ENCODE data around the gene VAV2.
A peak's percentile ranks its signal among the peaks of the same experiment; 100 is the strongest.

Gene VAV2

DNA sequence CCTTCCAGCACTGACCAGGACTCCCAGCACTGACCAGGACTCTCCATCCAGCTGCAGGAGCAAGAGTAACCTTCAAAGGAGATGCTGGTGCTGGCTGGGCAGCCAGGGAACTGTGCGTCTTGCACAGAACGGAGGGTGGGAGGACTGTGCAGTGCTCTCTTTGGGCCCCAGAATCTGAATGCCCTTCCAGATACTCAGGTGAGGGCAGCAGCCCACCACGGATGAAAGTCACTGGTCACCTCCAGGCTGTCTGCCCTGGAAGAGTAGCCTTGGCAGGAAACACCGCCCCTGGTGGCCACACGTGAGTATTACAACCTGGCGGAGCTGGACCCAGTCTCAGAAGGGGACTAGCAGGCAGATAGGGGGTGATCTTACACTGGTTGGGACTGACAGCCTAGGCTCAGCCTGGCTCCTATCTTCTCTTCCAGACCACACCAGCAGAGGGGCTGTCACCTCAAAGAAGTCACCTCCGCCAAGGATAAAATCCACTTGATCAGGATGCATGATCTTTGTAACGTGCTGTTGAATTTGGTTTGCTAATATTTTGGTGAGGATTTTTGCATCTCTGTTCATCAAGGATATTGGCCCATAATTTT, 249.2 kb downstream of the VAV2 start:
- peak; percentile 48 to 64 for DNase-seq (ENCODE audit: low read depth in 2 of 2)

DNA sequence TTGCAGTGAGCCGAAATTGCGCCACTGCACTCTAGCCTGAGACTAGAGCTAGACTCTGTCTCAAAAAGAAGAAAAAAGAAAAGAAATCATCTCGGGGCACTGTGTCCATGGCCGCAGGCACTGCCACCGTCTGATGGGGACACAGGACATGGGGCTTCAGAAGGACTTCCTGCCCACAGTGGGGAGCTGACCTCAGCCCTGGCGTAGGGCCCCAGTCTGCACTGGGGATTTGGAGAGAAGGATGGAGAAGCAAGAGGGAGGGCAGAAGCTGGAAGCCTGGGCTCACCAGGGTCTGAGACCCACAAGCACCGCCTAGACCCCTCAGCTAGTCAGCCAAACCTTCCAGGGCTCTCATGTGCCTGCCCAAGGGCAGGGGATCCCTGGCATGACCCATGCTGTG, 249.9 kb downstream of the VAV2 start:
- no peak for DNase-seq (ENCODE audit: low read depth in 2 of 2)

- DNase-seq (ENCODE audit: low read depth in 2 of 2), result no peak
These were observed 250.4 kb downstream of the VAV2 start for GRCh38 chr9:133741716-133742115.

GRCh38 chr9:133740911-133741310, 251.2 kb downstream of the VAV2 start:
- DNase-seq (ENCODE audit: low read depth in 2 of 2), result no peak

GRCh38 chr9:133739408-133740280, 252.5 kb downstream of the VAV2 start:
- no peak for DNase-seq (ENCODE audit: low read depth in 2 of 2)

DNA sequence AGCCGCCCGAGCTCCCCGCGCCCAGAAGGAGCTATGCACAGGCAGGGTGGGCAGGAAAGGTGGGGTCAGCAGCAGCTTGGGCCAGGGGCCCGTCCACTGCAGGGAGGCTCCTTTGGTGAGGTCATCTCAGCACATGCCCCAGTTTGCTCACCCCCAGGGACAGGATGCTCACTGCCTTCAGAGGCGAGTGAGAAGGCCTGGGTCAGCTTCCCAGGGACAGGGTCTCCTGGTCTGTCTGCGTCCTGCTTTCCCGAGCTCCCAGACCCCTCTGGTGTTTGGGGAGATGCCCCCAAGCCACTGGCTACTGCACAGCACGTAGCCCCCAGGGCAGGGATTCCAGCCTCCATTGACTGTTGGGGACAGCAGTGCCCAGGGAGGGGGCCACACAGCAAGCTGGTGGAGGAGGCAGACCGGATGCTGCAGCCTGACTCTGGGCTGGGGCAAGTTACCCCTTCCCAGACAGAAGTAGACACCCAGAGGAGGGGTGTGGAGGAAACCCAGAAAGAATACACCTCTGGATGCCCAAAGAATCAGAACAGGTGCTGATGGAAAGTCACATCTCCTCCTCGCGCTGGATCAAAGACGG, 253.4 kb downstream of the VAV2 start:
- no peak for DNase-seq (ENCODE audit: low read depth in 2 of 2)

DNA sequence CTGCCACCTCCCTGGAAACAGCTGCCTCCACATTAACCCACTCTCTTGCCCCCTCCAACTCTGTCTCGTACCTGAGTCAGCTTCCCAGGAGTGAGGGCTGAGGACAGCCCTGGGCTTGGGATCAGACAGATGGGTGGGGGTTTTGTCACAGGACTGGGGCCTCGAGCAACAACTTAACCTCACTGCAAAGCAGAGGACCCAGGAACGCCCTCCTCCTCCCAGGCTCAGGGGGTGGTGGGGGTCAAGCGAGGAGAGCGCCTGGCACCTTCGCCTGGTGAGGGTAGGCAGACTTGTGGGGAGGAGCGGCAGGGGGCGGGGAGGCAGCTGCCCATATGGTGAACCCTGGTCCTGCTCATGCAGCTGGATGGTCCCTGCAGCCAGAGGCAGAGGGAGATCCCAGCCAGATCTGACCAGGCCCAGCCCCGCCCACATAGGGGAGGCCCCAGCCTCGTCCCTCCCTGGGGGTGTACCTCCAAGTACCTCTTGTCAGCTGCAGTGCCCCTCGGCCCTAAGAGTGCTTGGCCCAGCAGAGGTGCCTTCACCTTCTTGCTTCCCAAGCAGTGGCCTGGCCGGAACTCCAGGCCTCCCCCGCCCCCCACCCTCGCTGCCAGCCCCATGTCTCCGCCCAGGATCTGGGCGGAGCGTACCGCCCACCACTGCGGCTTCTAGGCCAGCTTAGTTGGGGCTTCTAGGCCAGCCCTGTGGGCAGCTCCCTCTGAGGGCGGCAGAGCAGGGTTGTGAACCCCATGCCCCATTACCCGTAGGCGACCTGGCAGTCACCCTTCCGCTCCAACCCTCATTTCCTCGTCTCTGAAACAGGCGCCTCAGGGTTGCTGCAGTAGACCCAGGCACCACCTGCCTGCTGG, 254.1 kb downstream of the VAV2 start, which contains the start of gene SARDH:
TSS of gene SARDH (minus strand) at position 579 of the 866 bp plus-strand sequence. CDS start 4,179 bp downstream, outside the sequence.
- no peak for DNase-seq (ENCODE audit: low read depth in 2 of 2)

DNA sequence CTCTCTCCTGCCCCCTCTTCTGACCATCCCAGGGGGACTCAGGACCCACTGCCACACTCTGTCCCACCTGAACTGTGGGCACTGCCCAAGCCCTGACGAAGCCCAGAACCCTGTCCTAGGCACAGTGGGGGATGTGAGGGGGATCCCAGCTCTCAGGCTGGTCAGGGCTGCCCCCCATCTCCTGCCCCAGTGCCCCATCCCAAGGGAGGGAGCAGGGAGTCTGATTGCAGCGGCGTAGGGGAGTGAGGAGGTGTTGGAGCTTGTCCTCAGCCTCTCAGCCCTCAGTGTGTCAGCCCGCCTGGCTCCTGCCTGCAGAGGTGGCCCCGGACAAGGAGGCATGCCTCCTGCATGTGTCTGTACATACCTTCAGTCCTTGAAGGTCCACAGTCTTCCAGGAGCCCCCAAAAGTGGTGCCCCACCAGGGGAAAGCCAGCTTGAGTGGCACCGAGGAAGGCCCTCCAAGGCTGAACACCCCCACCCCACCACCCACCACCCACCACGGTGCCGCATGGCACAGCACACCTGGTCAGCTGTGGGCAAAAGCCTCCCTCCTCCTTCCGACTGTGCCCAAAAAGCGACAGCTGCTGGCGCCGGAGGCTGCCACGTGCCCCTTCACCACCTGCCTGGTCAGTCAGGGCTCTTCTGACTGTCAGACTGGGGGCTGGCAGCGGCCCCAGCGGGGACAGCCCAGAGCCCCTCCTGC, 254.9 kb downstream of the VAV2 start:
- DNase-seq (ENCODE audit: low read depth in 2 of 2), result no peak

DNA sequence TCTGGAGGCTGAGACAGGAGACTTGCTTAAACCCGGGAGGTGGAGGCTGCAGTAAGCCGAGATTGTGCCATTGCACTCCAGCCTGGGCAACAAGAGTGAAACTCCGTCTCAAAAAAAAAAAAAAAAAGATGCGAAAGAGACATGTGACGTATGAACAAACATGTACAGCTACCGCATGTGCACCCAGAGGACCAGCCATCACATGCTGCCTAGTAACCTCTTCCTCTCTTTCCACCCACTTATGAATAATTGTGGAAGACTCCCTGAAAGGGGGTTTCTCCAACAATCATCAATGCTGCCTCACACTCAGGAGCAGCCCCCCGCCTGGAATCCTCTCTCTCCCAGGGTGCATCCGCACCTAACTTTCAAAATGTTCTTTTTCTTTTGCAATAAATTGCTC, 256.2 kb downstream of the VAV2 start:
- no peak for DNase-seq (ENCODE audit: low read depth in 2 of 2)

DNA sequence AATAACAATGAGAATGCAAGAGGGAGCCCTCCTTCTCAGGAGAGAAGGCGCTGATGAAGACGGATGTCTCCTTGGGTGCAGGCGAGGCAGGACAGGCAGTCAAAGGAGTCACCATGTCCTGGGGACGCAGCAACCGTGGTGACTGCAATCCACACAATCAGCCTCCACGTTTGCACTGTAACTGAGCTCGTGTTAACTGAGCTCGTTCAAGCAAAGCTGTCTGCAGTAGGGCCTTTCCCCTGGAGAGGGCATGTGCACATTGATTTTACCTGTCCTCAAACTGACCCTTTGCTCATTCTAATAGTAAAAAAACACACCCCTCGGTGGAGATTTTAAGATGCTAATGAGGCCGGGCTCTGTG, 256.7 kb downstream of the VAV2 start:
- DNase-seq (ENCODE audit: low read depth in 2 of 2), result no peak

- no peak for DNase-seq (ENCODE audit: low read depth in 2 of 2)
These were observed 257.3 kb downstream of the VAV2 start for GRCh38 chr9:133734590-133735414.

GRCh38 chr9:133733796-133734533, 258.2 kb downstream of the VAV2 start:
- DNase-seq (ENCODE audit: low read depth in 2 of 2), result no peak

- no peak for DNase-seq (ENCODE audit: low read depth in 2 of 2)
These were observed 258.7 kb downstream of the VAV2 start for GRCh38 chr9:133733421-133733795.

GRCh38 chr9:133732639-133733408, 259.3 kb downstream of the VAV2 start:
- DNase-seq (ENCODE audit: low read depth in 2 of 2), result no peak

GRCh38 chr9:133731876-133732638, 260.1 kb downstream of the VAV2 start:
- DNase-seq (ENCODE audit: low read depth in 2 of 2), result no peak

- DNase-seq (ENCODE audit: low read depth in 2 of 2), result no peak
These were observed 261.0 kb downstream of the VAV2 start for GRCh38 chr9:133730994-133731715.

DNA sequence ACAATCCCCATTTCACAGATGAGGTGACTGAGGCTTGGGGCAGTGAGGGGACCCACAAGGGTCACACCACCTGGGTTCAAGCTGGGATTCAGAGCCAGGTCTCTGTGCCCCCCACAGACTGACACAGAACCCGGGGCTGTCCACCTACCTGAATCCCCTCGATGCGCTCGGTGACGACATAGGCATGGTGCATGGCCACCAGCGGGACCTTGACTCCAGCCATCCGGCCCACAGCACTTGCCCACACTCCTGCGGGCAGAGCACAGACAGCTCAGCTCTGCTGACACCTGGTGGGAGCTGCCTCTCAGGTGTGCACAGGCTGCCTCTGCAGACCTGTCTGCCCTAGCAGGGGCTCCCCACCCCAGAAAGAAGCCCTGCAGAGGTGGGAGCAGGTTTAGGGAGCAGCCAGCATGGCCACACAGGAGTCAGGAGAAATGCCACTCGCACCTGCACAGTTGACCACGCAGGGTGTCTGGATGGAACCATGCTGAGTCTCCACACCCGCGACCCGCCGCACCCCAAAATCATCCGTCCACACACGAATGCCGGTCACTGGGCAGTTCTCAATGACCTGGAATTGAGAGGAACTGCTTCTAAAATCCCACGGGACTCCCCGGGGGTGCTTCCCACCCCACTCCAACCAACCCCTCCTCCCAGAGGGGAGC, 262.4 kb downstream of the VAV2 start:
- DNase-seq (ENCODE audit: low read depth in 2 of 2), result no peak

Measured in stimulated activated CD4-positive, alpha-beta T cell treated with anti-CD3 and anti-CD28 coated beads, Interleukin-1b, Interleukin-23, amount 100 ng/mL, for 1 hour (primary cell).